Testis (tissue), 2 donors: Measurements from ENCODE around the gene DCST2.

ENCODE experiments used
- CTCF ChIP-seq, 3 experiments: fragments of 450-650 bp in 2 of 3; fragments of 200-600 bp in 1 of 3; sonication (generic) in 1 of 3; IDR thresholded peaks; one replicate each; pipeline ENCODE4 v1.5.1; 2016 to 2019; ENCODE audit warnings: antibody characterized with exemption in 3 of 3, mild to moderate bottlenecking in 2 of 3, moderate library complexity in 1 of 3
- POLR2A ChIP-seq: fragments of 450-650 bp; IDR thresholded peaks from one replicate; pipeline ENCODE4 v1.6.1; 2017; ENCODE audit warnings: antibody characterized with exemption, mild to moderate bottlenecking, moderate library complexity

- TF ChIP-seq CTCF (IDR thresholded peaks at IDR 0.05) (no peak), POLR2A (no peak)
These were observed 2.4 kb upstream of the DCST2 start for GRCh38 chr1:155035936-155036335.
